PC-9 (cell line): Measurements from ENCODE around the gene MYO10.

Experiments used
- EZH2 ChIP-seq: fragments of 200-600 bp; sonication (generic); IDR thresholded peaks from 2 replicates; pipeline ENCODE4 v1.8.0; 2017; ENCODE audit warnings: antibody characterized with exemption, low read depth
- TF ChIP-seq, protein P1 (sequence below): fragments of 200-600 bp; sonication (generic); conservative IDR thresholded peaks from 2 replicates; pipeline ENCODE4 v1.6.1; 2017; ENCODE audit warnings: mixed run types, antibody characterized with exemption, mild to moderate bottlenecking, moderate library complexity

DNA sequence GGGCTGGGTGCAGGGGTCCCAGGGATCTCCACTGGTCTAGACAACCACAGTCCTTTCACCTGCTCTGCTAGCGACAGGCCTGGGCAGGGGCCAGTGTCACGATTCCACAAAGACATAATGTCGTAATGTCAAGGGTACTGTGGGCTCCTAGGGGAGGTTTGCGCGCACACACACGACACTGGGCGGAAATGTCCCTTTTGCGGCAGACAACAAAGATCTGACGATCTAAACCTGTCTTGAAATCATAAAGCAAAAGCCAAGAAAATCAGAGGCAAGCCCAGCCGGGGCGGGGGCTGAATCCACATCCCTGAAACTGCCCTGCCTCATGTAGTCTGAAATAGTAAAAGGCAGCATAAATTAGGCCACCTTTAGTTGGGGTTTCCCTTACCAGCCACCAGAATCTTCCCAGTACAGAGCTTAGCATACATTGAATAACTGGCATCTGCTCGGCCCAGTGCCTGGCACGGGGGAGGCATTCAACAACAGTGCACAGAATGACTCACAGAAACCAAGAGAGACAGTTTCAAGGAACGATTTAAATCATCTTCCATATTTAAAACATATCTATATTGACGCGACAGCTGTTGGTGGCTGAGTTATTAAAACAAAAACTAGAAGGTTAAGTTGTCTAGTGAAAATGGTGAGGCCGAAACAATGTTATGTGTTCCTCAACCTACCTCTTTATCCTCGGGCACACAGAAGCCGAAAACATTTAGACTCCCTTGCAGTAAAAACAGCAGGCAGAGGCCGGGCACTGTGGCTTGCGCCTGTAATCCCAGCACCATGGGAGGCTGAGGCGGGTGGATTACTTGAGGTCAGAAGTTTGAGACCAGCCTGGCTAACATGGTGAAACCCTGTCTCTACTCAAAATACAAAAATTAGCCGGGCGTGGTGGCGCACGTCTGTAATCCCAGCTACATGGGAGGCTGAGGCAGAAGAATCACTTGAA lies 151.0 kb downstream of the MYO10 start:
- TF ChIP-seq, protein P1, sequence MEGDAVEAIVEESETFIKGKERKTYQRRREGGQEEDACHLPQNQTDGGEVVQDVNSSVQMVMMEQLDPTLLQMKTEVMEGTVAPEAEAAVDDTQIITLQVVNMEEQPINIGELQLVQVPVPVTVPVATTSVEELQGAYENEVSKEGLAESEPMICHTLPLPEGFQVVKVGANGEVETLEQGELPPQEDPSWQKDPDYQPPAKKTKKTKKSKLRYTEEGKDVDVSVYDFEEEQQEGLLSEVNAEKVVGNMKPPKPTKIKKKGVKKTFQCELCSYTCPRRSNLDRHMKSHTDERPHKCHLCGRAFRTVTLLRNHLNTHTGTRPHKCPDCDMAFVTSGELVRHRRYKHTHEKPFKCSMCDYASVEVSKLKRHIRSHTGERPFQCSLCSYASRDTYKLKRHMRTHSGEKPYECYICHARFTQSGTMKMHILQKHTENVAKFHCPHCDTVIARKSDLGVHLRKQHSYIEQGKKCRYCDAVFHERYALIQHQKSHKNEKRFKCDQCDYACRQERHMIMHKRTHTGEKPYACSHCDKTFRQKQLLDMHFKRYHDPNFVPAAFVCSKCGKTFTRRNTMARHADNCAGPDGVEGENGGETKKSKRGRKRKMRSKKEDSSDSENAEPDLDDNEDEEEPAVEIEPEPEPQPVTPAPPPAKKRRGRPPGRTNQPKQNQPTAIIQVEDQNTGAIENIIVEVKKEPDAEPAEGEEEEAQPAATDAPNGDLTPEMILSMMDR = no peak
- TF ChIP-seq EZH2 = no peak
